Aorta (tissue), 5 donors: ENCODE measurements around the gene CCR3. TPM values are rescaled to one million over a fixed set of nuclear protein-coding genes. Genes with fewer than 3 reads are reported as not detected.

Source experiments
- ATAC-seq: fragments of 200-7000 bp; cut with Tn5 transposase; one replicate; pipeline ENCODE4 v1.9.1; 2022; ENCODE audit warnings: moderate library complexity; ENCODE audit not compliant: low FRiP score
- DNase-seq, 2 donors: peaks; one replicate each; pipeline ENCODE4 v3.0.0-alpha.2; 2020
- H3K27ac ChIP-seq, 2 donors: one replicate each; pipeline ENCODE4 v1.5.1; 2013; ENCODE audit warnings: low read length in 2 of 2, mild to moderate bottlenecking in 2 of 2, moderate library complexity in 2 of 2, control low read depth in 1 of 2, inconsistent platforms in 1 of 2, low read depth in 1 of 2
- H3K27me3 ChIP-seq, 2 donors: one replicate each; pipeline ENCODE4 v1.6.1; 2013; ENCODE audit warnings: control low read depth in 1 of 2, low read length in 1 of 2, mild to moderate bottlenecking in 1 of 2, moderate library complexity in 1 of 2; ENCODE audit not compliant: insufficient read depth in 2 of 2, control insufficient read depth in 1 of 2
- H3K36me3 ChIP-seq, 2 donors: one replicate each; pipeline ENCODE4 v1.6.1; 2013; ENCODE audit warnings: control low read depth in 1 of 2, low read length in 1 of 2, mild to moderate bottlenecking in 1 of 2; ENCODE audit not compliant: insufficient read depth in 2 of 2, control insufficient read depth in 1 of 2
- H3K4me1 ChIP-seq, 2 donors: one replicate each; pipeline ENCODE4 v1.6.1; 2013; ENCODE audit warnings: low read length in 2 of 2, control low read depth in 1 of 2, mild to moderate bottlenecking in 1 of 2, moderate library complexity in 1 of 2; ENCODE audit not compliant: insufficient read depth in 2 of 2, control insufficient read depth in 1 of 2
- H3K4me3 ChIP-seq, 2 donors: one replicate each; pipeline ENCODE4 v1.5.1; 2013; ENCODE audit warnings: low read length in 2 of 2, control low read depth in 1 of 2, mild to moderate bottlenecking in 1 of 2
- H3K9me3 ChIP-seq: one replicate; pipeline ENCODE4 v1.6.1; 2013; ENCODE audit warnings: mild to moderate bottlenecking, low read length; ENCODE audit not compliant: control insufficient read depth
- WGBS, 2 donors: extraction: QIAGEN DNeasy Blood & Tissue Kit; methylation state at CpG; one replicate each; pipeline ENCODE4 v1.1.7; 2013; 5-methylcytosine and 5-hydroxymethylcytosine counted together
- intact Hi-C, 2 donors: fragments of 100-400 bp; cut with DNase I; formaldehyde crosslinking; loops; one replicate each; pipeline versions ENCODE4 v1.14.2 to v1.15.0; 2022
- polyA plus RNA-seq, 2 donors: library from polyadenylated mRNA; stranded (reverse); fragments of 200-250 nt; gene quantifications; one replicate each; pipeline ENCODE4 v1.2.3, GENCODE V29; 2013
- total RNA-seq, 2 donors: library from RNA; stranded (reverse); fragmentation: NEBNext Ultra II Directional; extraction: Animal tissue kit (Norgen Biotek cat#: 25700); gene quantifications; one replicate each; pipeline ENCODE4 v1.2.1, GENCODE V29; 2021
- donor health status: healthy with polysubstance abuse.
- donor health status: Bipolar disorder and iron deficiency.
- donor health status: DM: no; HTN: no; CAD: no.
- donor health status: DM: no; HTN: no; CAD: no.
- donor health status: DM: yes; HTN: yes; CAD: no.

The CCR3 gene
- total and polyA plus RNA-seq, 4 donors, result 0.29 TPM; not detected in 3

- Histone ChIP-seq H3K4me3 (no peak overlapping the region), H3K4me1 (no peaks in the 10 kb centered on the region), H3K27me3 (no peaks in the 10 kb centered on the region), H3K36me3 (no peaks in the 10 kb centered on the region), H3K9me3 (peaks cover 1% of the 10 kb centered on the region), H3K27ac (no peak overlapping the region)
- DNase-seq, result no peak
- WGBS, 2 donors, result 73 to 75% methylated on average over 2 of the region's 2 CpGs
- intact Hi-C loops, result no loop called here
- ATAC-seq, result no peak
Measured at GRCh38 chr3:46258525-46258924, 16.3 kb downstream of the CCR3 start.

- 58 to 60% methylated on average over 5 of the region's 5 CpGs for WGBS, 2 donors
Measured at GRCh38 chr3:46261926-46262594, 19.8 kb downstream of the CCR3 start.

GRCh38 chr3:46264002-46264401 lies 21.7 kb downstream of the CCR3 start:
- no peaks in the 10 kb centered on the region for H3K27me3 ChIP-seq
- H3K4me1 ChIP-seq, result no peaks in the 10 kb centered on the region
- H3K9me3 ChIP-seq, result peaks cover 1% of the 10 kb centered on the region
- 39 to 56% methylated on average over 1 of the region's 1 CpG for WGBS, 2 donors
- H3K27ac ChIP-seq, result no peak overlapping the region
- ATAC-seq (no peak), DNase-seq (no peak)
- no peaks in the 10 kb centered on the region for H3K36me3 ChIP-seq
- intact Hi-C loops, result no loop called here
- no peak overlapping the region for H3K4me3 ChIP-seq

More at GRCh38 chr3:46261926-46262594, 19.8 kb downstream of the CCR3 start:
- Histone ChIP-seq H3K27me3 (no peaks in the 10 kb centered on the region), H3K36me3 (no peaks in the 10 kb centered on the region), H3K4me3 (no peak overlapping the region), H3K27ac (no peak overlapping the region), H3K9me3 (peaks cover 1% of the 10 kb centered on the region), H3K4me1 (no peaks in the 10 kb centered on the region)
- intact Hi-C loops, result no loop called here
- ATAC-seq, result no peak
- DNase-seq, result no peak

- no peaks in the 10 kb centered on the region for H3K36me3 ChIP-seq
- no peak overlapping the region for H3K4me3 ChIP-seq
- intact Hi-C loops, result no loop called here
- WGBS, 2 donors, result 80 to 86% methylated on average over 4 of the region's 4 CpGs
- DNase-seq, result no peak
- no peak overlapping the region for H3K27ac ChIP-seq
- no peak for ATAC-seq
- peaks cover 2% of the 10 kb centered on the region for H3K9me3 ChIP-seq
- H3K27me3 ChIP-seq, result no peaks in the 10 kb centered on the region
- H3K4me1 ChIP-seq, result no peaks in the 10 kb centered on the region
Measured at GRCh38 chr3:46266598-46266997, 24.3 kb downstream of the CCR3 start.

- peaks cover 2% of the 10 kb centered on the region for H3K9me3 ChIP-seq
- DNase-seq (no peak), ATAC-seq (no peak)
- H3K4me1 ChIP-seq, result no peaks in the 10 kb centered on the region
- H3K36me3 ChIP-seq, result no peaks in the 10 kb centered on the region
- H3K27ac ChIP-seq, result no peak overlapping the region
- 75 to 76% methylated on average over 2 of the region's 2 CpGs for WGBS, 2 donors
- no peaks in the 10 kb centered on the region for H3K27me3 ChIP-seq
- H3K4me3 ChIP-seq, result no peak overlapping the region
- intact Hi-C loops, result no loop called here
Measured at GRCh38 chr3:46269556-46269955, 27.3 kb downstream of the CCR3 start.

- Histone ChIP-seq H3K36me3 (no peaks in the 10 kb centered on the region), H3K4me3 (no peak overlapping the region), H3K27me3 (no peaks in the 10 kb centered on the region), H3K4me1 (no peaks in the 10 kb centered on the region), H3K9me3 (peaks cover 2% of the 10 kb centered on the region), H3K27ac (no peak overlapping the region)
- DNase-seq, result no peak
- WGBS, 2 donors, result 71 to 78% methylated on average over 2 of the region's 2 CpGs
- intact Hi-C loops, result no loop called here
- no peak for ATAC-seq
Measured at GRCh38 chr3:46270474-46270873, 28.2 kb downstream of the CCR3 start.

- whole genome bisulfite sequencing, 2 donors, result 38 to 48% methylated on average over 4 of the region's 4 CpGs
- intact Hi-C loops, result no loop called here
- no peak for DNase-seq
Measured at GRCh38 chr3:46271209-46271745, 29.0 kb downstream of the CCR3 start.

GRCh38 chr3:46272028-46272451 lies 29.8 kb downstream of the CCR3 start:
- no peak overlapping the region for H3K4me3 ChIP-seq
- no peak for ATAC-seq
- WGBS, 2 donors, result 24 to 31% methylated on average over 4 of the region's 4 CpGs
- DNase-seq, result no peak
- H3K4me1 ChIP-seq, result no peaks in the 10 kb centered on the region
- H3K27ac ChIP-seq, result no peak overlapping the region
- no peaks in the 10 kb centered on the region for H3K36me3 ChIP-seq
- intact Hi-C loops, result no loop called here
- H3K9me3 ChIP-seq, result peaks cover 2% of the 10 kb centered on the region
- H3K27me3 ChIP-seq, result no peaks in the 10 kb centered on the region

More at GRCh38 chr3:46271209-46271745, 29.0 kb downstream of the CCR3 start:
- ATAC-seq, result no peak
- Histone ChIP-seq H3K27ac (no peak overlapping the region), H3K4me1 (no peaks in the 10 kb centered on the region), H3K9me3 (peaks cover 2% of the 10 kb centered on the region), H3K36me3 (no peaks in the 10 kb centered on the region), H3K4me3 (no peak overlapping the region), H3K27me3 (no peaks in the 10 kb centered on the region)

GRCh38 chr3:46276497-46277099 lies 34.3 kb downstream of the CCR3 start:
- WGBS, 2 donors, result 56 to 58% methylated on average over 9 of the region's 9 CpGs
- peak; percentile 66 for ATAC-seq
- intact Hi-C loops, result no loop called here

More at GRCh38 chr3:46276497-46277099, 34.3 kb downstream of the CCR3 start:
- H3K4me1 ChIP-seq, result no peaks in the 10 kb centered on the region
- no peak overlapping the region for H3K4me3 ChIP-seq
- no peaks in the 10 kb centered on the region for H3K27me3 ChIP-seq
- peak in 1 of 2 donors; percentile 76 for DNase-seq
- H3K27ac ChIP-seq, result no peak overlapping the region
- no peaks in the 10 kb centered on the region for H3K36me3 ChIP-seq
- H3K9me3 ChIP-seq, result peaks cover 3% of the 10 kb centered on the region
